ENCODE data around the gene SULF2.

GRCh38 chr20:47629907-47630306 is 155.4 kb downstream of the SULF2 start:
- TF ChIP-seq CTCF (conservative IDR thresholded peaks at IDR 0.05; ENCODE audit: low read length) (no peak), EZH2phosphoT487 (IDR thresholded peaks at IDR 0.05; ENCODE audit: borderline replicate concordance) (no peak)
